AG04449 (cell line): Measurements from ENCODE around the gene WNK1.

ENCODE experiments used
- CTCF ChIA-PET: fragments of 350-600 bp; formaldehyde crosslinking; extraction: SDS; loops from one replicate; lab custom pipeline; 2021; ENCODE audit warnings: antibody characterized with exemption; lab: Yijun Ruan, JAX
- POLR2A ChIA-PET: fragments of 400-600, 350-600 bp; formaldehyde crosslinking; extraction: SDS; loops from one replicate; lab custom pipeline; 2020; ENCODE audit warnings: antibody characterized with exemption, inconsistent platforms; lab: Yijun Ruan, JAX
- DNase-seq: peaks from one replicate; pipeline ENCODE4 v3.0.0-alpha.2; 2010; ENCODE audit warnings: low read depth, low spot score
- H3K4me3 ChIP-seq: 2 replicates; pipeline ENCODE4 v1.5.1; 2011; ENCODE audit warnings: low read depth, mild to moderate bottlenecking, control low read depth, low read length
- TF ChIP-seq, protein P1 (sequence below): IDR thresholded peaks from one replicate; pipeline ENCODE4 v1.5.1; 2011; ENCODE audit warnings: mild to moderate bottlenecking, moderate library complexity, low read length, control low read depth, inconsistent platforms; ENCODE audit not compliant: insufficient read depth; ENCODE audit errors: missing control alignments

Gene WNK1

DNA sequence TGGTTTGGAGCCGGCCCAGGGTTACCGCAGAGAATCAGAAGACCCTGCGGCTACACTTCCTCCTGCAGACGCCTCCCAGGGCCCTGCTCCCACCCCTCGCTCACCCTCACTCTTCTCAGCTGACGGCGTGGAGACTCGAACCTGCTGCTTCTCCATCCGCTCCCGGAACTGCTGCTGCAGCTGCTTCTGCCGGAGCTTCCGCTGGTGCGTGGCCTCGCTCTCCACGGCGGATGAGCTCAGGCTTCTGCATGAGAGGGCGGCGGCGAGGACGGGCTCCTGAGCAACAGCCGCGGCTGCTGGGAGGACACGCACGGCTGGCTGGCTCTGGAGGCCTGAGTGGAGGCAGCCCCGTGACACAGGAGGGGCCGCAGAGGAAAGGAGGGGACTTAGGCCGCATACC lies 163.9 kb downstream of the WNK1 start:
- POLR2A ChIA-PET, result no interaction called here
- no peak overlapping the region for H3K4me3 ChIP-seq
- TF ChIP-seq, protein P1, sequence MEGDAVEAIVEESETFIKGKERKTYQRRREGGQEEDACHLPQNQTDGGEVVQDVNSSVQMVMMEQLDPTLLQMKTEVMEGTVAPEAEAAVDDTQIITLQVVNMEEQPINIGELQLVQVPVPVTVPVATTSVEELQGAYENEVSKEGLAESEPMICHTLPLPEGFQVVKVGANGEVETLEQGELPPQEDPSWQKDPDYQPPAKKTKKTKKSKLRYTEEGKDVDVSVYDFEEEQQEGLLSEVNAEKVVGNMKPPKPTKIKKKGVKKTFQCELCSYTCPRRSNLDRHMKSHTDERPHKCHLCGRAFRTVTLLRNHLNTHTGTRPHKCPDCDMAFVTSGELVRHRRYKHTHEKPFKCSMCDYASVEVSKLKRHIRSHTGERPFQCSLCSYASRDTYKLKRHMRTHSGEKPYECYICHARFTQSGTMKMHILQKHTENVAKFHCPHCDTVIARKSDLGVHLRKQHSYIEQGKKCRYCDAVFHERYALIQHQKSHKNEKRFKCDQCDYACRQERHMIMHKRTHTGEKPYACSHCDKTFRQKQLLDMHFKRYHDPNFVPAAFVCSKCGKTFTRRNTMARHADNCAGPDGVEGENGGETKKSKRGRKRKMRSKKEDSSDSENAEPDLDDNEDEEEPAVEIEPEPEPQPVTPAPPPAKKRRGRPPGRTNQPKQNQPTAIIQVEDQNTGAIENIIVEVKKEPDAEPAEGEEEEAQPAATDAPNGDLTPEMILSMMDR, result no peak
- CTCF ChIA-PET, result no interaction called here
- DNase-seq, result no peak

DNA sequence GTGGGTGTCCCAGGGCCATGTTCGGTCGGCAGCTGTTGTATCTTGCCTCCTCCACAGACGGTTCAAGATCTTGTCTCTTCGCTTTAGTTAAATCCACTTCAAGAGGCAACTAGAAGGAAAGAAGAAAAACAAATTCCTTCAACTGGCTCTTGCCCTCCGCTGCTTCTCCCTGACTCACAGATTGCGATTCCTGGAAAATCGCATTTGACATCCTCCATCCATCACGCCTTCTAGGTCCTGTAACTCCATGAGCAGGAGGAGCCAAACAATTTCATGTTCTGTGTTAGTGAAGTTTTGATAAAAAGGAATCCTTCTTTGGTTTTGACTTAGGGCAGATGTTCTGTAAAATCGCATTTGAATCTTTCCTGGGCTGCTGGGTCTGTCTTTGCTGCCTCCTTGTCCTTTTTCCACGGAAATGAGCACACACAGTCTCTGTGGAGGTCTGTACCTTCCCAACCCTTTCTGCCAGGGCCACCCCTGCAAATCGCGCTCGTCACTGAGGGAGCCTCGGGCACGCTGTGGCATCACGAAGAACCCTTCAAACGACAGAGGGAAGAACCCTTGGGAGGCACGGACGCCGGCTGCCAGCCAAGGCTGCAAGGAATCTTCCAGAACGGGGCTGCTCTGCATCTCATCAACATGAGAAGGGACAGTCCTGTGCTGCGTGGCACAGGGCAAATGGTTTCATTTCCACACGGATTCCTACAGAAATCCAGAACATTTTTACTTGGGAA lies 164.5 kb downstream of the WNK1 start:
- TF ChIP-seq, protein P1, result no peak
- ChIA-PET POLR2A (no interaction called here), CTCF (interaction anchor here (2.1 kb wide), 1 partner anchor 32 kb away, joined by 7 read pairs; the partner anchor contains the start of gene RAD52)
- no peak for DNase-seq
- H3K4me3 ChIP-seq, result no peak overlapping the region

DNA sequence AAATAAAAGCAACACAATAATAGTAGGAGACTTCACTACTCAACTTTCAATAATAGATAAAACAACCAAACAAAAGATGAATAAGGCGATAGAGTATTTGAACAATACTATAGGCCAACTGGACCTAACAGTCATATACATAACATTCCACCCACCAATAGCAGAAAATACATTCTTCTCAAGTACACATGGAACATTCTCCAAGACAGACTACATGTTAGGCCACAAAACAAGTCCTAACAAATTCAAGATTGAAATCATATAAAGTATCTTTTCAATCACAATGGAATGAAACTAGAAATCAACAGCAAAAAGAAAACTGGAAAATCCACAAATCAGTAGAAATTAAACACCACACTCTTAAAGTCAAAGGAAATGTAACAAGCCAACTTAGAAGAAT lies 168.3 kb downstream of the WNK1 start:
- H3K4me3 ChIP-seq, result no peak overlapping the region
- no peak for DNase-seq
- ChIA-PET POLR2A (no interaction called here), CTCF (interaction anchor here (1.1 kb wide), 1 partner anchor 345 kb away, joined by 3 read pairs; no protein-coding TSS in a partner anchor)
- TF ChIP-seq, protein P1, result no peak

DNA sequence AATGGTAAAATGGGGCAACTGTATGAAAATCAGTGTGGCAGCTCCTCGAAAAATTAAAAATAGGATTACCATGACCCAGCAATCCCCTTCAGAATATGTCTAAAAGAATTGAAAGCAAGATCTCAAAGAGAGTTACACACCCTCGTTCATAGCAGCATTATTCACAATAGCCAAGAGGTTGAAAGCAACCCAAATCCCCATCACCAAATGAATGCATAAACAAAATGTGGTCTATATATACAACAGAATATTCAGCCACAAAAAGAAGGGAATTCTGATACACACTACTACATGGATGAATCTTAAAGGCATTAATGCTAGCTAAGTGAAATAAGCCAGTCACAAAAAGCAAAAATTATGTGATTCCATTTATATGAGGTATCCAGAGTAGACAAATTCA lies 169.9 kb downstream of the WNK1 start:
- TF ChIP-seq, protein P1, result no peak
- CTCF ChIA-PET, result no interaction called here

DNA sequence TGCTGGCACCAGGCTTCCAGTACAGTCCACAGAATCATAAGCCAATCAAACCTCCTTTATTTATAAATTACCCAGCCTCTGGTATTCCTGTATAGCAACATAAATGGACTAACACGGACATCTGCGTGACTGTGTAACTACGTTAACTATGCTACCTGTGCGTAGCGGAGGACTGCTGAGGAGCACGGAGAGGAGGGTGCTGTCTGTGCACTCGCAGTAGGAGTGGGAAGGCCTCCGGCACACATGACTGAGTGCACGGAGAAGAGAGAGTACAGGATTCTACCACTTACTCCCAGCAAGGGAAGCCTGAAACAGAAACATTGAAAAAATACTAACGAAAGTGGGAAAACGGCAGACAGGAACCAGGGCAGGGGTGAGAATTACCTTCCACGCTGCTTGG lies 174.3 kb downstream of the WNK1 start:
- TF ChIP-seq, protein P1, result no peak
- CTCF ChIA-PET, result interaction anchor here (0.6 kb wide), 1 partner anchor 110 kb away, joined by 3 read pairs; no protein-coding TSS in a partner anchor
- no peak for DNase-seq
- POLR2A ChIA-PET, result no interaction called here
- H3K4me3 ChIP-seq, result no peak overlapping the region

More for the DNA sequence above, 169.9 kb downstream of the WNK1 start:
- no peak for DNase-seq
- no peak overlapping the region for H3K4me3 ChIP-seq
- POLR2A ChIA-PET, result no interaction called here

DNA sequence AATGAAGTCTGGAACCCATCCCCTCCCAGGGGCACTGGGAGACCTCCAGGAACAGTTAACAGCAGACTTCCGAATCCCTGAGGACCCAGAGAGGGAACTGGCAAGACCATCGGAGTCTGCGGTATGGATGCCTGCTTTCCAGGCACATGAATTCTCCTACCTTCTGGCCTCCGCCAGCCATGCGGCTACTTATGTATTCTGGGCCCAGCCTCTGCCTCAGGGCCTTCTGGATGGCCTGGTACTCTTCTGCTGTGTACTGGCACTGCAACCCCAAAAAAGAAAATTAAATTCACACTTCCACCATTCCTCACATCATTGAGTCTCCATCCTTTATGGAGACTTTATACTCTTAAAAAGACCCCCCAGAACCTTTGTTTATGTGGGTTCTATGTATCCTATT lies 178.7 kb downstream of the WNK1 start:
- TF ChIP-seq, protein P1, result no peak
- ChIA-PET POLR2A (no interaction called here), CTCF (interaction anchor here (1.1 kb wide), 1 partner anchor 20 kb away, joined by 3 read pairs; no protein-coding TSS in a partner anchor)
- no peak overlapping the region for H3K4me3 ChIP-seq
- DNase-seq, result no peak
